Measurements from ENCODE around the gene SNX4. TPM values are rescaled to one million over a fixed set of nuclear protein-coding genes. Genes with fewer than 3 reads are reported as not detected.
A peak's percentile ranks its signal among the peaks of the same experiment; 100 is the strongest.
"Not testable (repeated sequence)": the region's sequence is repeated elsewhere in the genome, so short reads cannot be mapped to it uniquely, and the experiment has no call there.

Gene SNX4
- total RNA-seq, 1 donor from 2014 or later = 38.4 TPM

DNA sequence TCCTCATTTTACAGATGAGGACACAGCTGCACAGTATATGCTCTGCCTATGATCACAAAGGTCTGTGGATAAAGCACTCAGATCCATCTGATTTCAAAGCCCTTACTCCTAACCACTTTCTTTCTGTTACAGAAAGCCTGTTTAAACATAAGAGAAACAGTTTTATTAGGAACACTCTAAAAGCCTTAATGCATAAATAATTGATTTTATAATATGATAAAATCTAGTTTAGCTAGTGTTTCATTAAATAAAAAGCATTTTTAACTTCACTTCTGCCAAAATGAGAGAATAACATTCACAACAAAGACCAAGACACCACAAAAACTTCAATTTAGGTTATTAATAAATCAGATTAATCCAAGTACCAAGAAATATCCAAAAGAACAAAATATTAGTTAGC, 21.4 kb downstream of the SNX4 start:
- H3K36me3 Mint-ChIP-seq (ENCODE audit: insufficient read depth) = peaks cover 21% of the 10 kb centered on the region
- peak overlapping the region; percentile 49 for H3K27ac Mint-ChIP-seq
- H3K4me3 Mint-ChIP-seq (ENCODE audit: low read depth) = no peak overlapping the region
- peaks cover 2% of the 10 kb centered on the region for H3K4me1 Mint-ChIP-seq (ENCODE audit: low read depth)
- no peak for DNase-seq (ENCODE audit: low spot score, unreplicated experiment)
- H3K9me3 Mint-ChIP-seq (ENCODE audit: low read depth) = no peaks in the 10 kb centered on the region
- H3K27me3 Mint-ChIP-seq = no peaks in the 10 kb centered on the region
- no peak for TF ChIP-seq CTCF (IDR thresholded peaks at IDR 0.05; ENCODE audit: unreplicated experiment)

DNA sequence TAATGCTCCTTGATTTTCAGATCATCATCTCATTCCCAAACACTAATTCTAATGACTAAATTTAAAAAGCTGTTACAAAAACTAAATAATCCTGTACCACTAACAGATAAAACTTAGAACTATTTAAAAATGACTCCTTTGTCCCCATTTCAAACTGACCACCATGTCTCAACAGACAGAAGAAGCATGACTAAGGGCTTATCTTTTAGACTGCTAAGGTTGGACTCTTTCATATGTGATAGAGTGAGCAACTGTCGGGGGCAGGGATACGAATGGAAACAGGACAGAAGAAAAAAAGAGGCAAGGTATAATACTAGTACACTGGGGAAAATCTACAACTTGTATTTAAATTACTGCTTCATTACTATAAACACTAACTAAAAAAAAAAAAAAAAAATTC, 23.3 kb downstream of the SNX4 start:
- peaks cover 23% of the 10 kb centered on the region for H3K36me3 Mint-ChIP-seq (ENCODE audit: insufficient read depth)
- TF ChIP-seq CTCF (IDR thresholded peaks at IDR 0.05; ENCODE audit: unreplicated experiment) = no peak

GRCh38 chr3:125482406-125482805, 37.6 kb downstream of the SNX4 start:
- no peaks in the 10 kb centered on the region for H3K27me3 Mint-ChIP-seq
- no peak for DNase-seq (ENCODE audit: low spot score, unreplicated experiment)
- H3K4me1 Mint-ChIP-seq (ENCODE audit: low read depth) = no peaks in the 10 kb centered on the region
- H3K27ac Mint-ChIP-seq = no peak overlapping the region
- peaks cover 8% of the 10 kb centered on the region for H3K36me3 Mint-ChIP-seq (ENCODE audit: insufficient read depth)
- H3K4me3 Mint-ChIP-seq (ENCODE audit: low read depth) = no peak overlapping the region
- no peaks in the 10 kb centered on the region for H3K9me3 Mint-ChIP-seq (ENCODE audit: low read depth)
- no peak for TF ChIP-seq CTCF (IDR thresholded peaks at IDR 0.05; ENCODE audit: unreplicated experiment)

More for the DNA sequence above, 23.3 kb downstream of the SNX4 start:
- Mint-ChIP-seq H3K4me3 (ENCODE audit: low read depth) (no peak overlapping the region), H3K9me3 (ENCODE audit: low read depth) (no peaks in the 10 kb centered on the region), H3K4me1 (ENCODE audit: low read depth) (peaks cover 1% of the 10 kb centered on the region), H3K27me3 (no peaks in the 10 kb centered on the region), H3K27ac (no peak overlapping the region)
- no peak for DNase-seq (ENCODE audit: low spot score, unreplicated experiment)

DNA sequence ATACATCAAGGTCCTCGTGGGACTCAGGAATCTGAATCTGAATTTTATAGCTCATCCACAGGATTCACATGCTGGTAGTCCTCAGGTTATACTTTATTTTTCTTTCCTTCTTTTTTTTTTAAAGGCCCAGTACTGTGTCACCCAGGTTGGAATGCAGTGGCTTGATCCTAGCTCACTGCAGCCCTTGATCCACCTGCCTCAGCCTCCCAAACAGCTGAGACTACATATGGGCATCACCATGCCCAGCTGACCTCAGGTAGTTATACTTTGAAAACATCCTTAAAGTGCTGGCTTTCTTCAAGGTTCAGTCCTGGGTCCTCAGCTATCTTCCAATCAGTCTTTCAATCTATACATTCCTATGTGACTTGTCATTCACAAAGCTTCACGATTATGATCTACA, 38.2 kb downstream of the SNX4 start:
- TF ChIP-seq CTCF (IDR thresholded peaks at IDR 0.05; ENCODE audit: unreplicated experiment) = no peak
- DNase-seq (ENCODE audit: low spot score, unreplicated experiment) = no peak
- peaks cover 11% of the 10 kb centered on the region for H3K36me3 Mint-ChIP-seq (ENCODE audit: insufficient read depth)
- no peaks in the 10 kb centered on the region for H3K9me3 Mint-ChIP-seq (ENCODE audit: low read depth)
- H3K27me3 Mint-ChIP-seq = no peaks in the 10 kb centered on the region
- H3K4me3 Mint-ChIP-seq (ENCODE audit: low read depth) = no peak overlapping the region
- H3K4me1 Mint-ChIP-seq (ENCODE audit: low read depth) = no peaks in the 10 kb centered on the region
- no peak overlapping the region for H3K27ac Mint-ChIP-seq

DNA sequence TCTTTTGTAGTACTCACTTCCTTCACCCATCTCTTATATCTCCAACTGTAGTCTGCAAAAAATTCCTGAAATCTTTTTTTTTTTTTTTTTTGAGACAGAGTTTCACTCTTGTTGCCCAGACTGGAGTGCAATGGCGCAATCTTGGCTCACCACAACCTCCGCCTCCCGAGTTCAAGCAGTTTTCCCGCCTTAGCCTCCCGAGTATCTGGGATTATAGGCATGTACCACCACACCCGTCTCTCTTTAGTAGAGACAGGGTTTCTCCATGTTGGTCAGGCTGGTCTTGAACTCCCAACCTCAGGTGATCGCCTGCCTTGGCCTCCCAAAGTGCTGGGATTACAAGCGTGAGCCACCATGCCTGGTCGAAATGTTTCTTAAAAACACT, 38.6 kb downstream of the SNX4 start:
- H3K27ac Mint-ChIP-seq; H3K4me1 Mint-ChIP-seq (ENCODE audit: low read depth); H3K4me3 Mint-ChIP-seq (ENCODE audit: low read depth); H3K27me3 Mint-ChIP-seq; DNase-seq (ENCODE audit: low spot score, unreplicated experiment); H3K9me3 Mint-ChIP-seq (ENCODE audit: low read depth): not testable (repeated sequence)
- H3K36me3 Mint-ChIP-seq (ENCODE audit: insufficient read depth) = peaks cover 14% of the 10 kb centered on the region

GRCh38 chr3:125480656-125481374, 39.2 kb downstream of the SNX4 start:
- DNase-seq (ENCODE audit: low spot score, unreplicated experiment) = no peak
- Mint-ChIP-seq H3K27me3 (no peaks in the 10 kb centered on the region), H3K36me3 (ENCODE audit: insufficient read depth) (peaks cover 11% of the 10 kb centered on the region), H3K27ac (no peak overlapping the region), H3K4me3 (ENCODE audit: low read depth) (no peak overlapping the region), H3K4me1 (ENCODE audit: low read depth) (no peaks in the 10 kb centered on the region), H3K9me3 (ENCODE audit: low read depth) (no peaks in the 10 kb centered on the region)
- TF ChIP-seq CTCF (IDR thresholded peaks at IDR 0.05; ENCODE audit: unreplicated experiment) = no peak
